Measurements from ENCODE around the gene MBOAT2.

DNA sequence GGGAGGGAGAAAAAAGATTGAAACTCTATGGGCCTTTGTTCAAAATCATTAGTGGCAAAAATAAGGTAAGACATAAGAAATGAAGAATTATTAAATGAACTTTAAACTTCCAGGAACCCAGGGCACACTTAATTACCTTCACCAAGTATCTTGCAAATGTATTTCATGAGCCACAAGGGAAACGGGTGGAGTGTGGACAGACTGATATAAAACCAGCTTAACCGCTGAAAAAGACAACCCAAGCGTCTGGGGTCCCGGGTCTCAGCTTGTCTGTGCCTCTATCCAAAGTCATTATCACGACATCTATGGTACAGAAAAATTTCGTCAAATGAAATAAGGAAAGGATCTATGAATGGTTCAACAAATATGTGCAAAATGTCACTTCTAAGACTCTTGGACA lies 13.9 kb upstream of the MBOAT2 start:
- TF ChIP-seq, protein P1, sequence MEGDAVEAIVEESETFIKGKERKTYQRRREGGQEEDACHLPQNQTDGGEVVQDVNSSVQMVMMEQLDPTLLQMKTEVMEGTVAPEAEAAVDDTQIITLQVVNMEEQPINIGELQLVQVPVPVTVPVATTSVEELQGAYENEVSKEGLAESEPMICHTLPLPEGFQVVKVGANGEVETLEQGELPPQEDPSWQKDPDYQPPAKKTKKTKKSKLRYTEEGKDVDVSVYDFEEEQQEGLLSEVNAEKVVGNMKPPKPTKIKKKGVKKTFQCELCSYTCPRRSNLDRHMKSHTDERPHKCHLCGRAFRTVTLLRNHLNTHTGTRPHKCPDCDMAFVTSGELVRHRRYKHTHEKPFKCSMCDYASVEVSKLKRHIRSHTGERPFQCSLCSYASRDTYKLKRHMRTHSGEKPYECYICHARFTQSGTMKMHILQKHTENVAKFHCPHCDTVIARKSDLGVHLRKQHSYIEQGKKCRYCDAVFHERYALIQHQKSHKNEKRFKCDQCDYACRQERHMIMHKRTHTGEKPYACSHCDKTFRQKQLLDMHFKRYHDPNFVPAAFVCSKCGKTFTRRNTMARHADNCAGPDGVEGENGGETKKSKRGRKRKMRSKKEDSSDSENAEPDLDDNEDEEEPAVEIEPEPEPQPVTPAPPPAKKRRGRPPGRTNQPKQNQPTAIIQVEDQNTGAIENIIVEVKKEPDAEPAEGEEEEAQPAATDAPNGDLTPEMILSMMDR (IDR thresholded peaks at IDR 0.05): no peak
- no peak for TF ChIP-seq POLR2A (IDR thresholded peaks at IDR 0.05)

Measured in body of pancreas (tissue), 4 donors.